Islet of Langerhans (tissue), 1 donor: ENCODE results near the gene MYL12B.
"Not testable (repeated sequence)": the region's sequence is repeated elsewhere in the genome, so short reads cannot be mapped to it uniquely, and the experiment has no call there.

ENCODE experiments used
- FAIRE-seq: peaks from one replicate; lab custom pipeline; 2011; peaks lifted over from hg19 to GRCh38; lab: Jason Lieb, UNC

Gene MYL12B

DNA sequence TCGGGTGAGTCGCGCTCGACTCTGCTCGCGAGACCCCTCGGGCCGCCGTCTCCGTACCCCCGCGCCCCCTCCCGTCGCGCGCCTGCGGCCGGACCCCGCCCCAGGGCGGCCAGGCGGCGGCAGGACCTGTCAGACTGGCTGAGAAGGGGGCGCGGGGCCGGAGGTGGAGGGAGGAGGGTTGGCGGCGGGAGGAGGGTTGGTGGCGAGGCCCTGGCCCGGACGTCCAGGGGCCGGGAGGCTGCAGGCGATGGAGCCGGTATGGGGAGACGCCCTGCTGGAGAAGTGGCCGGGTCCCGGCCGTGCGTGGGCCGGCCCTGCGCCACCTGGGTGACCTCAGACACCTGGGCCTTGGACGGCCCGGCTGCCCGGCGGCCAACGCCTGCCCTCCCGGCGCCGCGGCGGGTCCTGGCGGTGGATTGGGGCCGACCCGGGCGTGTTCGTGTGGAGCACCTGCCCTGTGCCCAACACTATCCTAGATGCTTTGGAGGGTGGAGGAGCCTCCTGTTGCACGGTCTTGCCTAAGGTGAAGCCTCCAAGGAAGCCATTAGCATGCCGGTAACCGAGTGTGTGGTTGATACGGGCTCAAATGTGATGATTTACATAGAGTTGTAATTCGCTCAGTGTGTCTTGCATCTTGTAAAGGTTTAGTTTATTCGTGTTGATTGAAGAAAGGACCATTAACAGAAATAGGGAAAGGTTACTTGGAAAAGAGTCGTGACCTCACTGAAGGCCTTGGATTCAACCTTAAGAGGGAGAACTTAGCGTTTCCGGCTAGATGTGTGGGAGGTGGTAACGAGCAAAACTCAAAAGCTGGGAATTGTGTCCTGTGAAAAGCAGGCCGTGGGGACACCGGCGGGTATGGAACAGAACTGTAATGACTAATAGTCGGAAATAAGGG lies 550 bp downstream of the MYL12B start:
- FAIRE-seq: no peak

DNA sequence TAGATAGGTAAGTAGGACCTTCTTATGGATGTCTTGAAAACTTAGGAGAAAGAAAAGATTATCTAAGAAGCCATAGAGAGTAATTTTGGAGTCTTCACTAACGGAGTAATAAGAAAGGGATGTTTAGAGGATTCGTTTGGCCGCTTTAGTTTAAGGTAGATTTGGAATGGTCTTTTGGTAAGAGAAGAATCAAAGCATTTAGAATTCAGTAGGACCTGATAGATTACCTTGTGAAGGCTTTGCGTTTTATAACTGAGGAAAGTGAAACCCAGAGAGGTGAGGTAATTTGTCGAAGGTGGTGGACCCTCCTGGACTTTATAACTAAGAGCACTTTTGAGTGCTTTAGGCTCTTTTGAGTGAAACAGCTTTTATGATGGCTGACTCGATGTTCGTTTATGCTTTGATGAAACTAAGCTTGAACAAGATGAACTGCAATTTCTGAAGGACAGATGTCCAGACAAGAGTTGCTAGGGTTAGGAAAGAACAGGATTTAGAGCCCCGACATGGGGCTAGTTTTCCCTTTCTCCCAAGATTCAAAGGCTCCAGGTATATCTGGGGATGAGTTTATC lies 1.3 kb downstream of the MYL12B start:
- FAIRE-seq: no peak

DNA sequence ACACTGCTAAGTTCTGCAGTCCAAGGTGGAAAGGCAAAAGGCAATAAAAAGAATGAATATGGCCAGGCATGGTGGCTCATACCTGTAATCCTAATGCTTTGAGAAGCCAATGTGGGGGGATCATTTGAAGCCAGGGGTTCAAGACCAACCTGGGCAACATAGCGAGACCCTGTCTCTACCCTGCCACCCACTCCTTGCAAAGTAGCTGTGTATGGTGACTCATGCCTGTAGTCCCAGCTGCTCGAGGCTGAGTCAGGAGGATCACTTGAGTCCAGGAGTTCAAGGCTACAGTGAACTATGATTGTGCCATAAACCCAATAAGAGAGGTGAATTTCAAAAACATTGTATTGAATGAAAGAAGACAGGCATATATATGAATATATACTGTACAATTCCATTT lies 2.4 kb downstream of the MYL12B start:
- FAIRE-seq: no peak

DNA sequence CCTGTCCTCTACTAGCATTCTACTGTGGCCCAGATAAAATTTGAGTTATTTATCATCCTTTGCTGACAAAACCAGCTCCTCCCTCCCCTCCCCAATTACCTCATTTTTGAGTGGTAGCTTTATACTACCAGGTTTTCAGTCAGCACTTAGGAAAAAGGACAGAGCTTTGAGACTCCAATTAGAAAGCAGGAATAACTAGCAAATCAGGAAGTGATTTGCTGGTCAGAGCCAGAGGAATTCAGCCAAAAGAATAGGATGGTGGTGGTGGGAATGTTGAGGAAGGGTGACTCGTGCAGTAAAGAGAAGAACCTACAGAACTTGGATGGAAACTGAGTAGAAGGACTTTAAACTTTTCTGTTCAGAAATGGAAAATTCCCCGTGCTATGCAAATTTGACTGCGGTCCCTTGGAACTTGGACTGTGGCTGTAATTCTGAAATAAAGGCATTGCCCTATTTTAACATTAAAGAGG lies 3.7 kb downstream of the MYL12B start:
- FAIRE-seq: no peak

DNA sequence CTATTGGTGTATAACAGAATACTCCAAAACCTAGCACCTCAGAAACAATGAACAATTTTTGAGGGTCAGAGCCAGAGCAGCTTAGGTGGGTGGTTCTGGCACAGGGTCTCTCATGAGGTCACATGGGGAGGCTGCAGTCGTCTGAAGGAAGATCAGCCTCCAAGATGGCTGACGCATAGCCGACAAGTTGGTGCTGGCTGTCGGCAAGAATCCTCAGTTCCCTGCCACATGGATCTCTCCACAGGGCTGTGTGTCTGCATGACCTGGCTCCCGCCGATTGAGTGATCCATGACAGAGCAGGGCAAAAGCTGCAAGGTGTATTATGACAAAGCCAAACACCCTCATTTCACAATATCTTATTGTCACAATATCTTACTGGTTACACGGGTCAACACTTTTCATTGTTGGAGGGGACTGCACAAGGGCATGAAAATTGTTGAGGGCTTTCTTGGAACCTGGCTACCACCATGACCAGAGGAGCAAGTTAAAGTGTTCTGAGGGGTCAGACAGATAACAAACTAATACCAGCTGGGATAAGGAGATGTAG lies 4.2 kb downstream of the MYL12B start:
- FAIRE-seq: no peak

DNA sequence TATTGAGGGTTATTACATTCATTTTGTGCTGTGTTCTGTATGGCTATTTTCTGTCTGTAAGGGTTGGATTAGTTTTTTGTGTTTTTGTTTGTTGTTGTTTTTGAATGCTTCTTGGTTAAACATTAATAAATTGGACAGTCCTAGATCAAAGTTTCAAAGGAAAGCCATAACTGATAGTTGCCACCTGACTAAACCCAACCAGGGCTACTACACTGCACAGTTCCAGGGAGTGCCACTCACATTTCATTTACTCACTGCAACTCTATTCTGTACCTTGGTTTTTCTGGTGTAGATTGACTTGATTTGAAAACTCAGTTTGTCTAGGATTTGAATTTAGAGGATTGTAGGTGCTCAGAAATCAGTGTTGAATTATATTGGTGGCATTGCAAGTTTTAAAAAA lies 6.4 kb downstream of the MYL12B start:
- FAIRE-seq: no peak

DNA sequence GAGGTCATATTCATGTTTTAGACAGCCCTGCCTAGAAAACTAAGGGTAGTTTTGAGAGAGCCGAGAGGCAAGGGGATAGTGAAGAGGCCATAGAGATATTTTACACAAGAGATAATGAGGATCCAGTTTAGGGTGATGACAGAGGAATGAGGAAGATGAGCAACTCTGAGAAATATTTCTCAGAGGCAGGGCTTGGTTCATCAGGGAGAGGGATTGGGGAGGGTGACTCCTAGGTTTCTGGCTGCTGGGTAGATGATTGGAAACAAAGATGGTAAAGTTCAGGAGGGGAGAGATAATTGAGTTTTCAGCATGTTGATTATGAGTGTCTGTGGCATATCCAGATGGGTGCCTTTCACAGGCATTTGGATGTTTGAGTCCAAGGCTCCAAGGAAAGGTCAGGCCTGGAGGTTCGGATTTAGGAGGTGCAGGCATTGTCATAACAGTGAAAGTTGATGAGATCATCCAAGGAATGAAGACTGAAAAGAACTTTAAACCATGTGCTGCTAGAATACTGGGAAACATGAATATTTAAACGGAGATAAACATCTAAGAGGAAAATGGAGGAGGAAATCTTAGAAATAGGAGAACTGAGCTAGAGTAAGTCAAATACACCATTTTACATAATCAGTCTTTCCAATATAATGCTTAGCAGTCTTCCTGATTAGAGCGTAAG lies 7.4 kb downstream of the MYL12B start:
- FAIRE-seq: no peak

DNA sequence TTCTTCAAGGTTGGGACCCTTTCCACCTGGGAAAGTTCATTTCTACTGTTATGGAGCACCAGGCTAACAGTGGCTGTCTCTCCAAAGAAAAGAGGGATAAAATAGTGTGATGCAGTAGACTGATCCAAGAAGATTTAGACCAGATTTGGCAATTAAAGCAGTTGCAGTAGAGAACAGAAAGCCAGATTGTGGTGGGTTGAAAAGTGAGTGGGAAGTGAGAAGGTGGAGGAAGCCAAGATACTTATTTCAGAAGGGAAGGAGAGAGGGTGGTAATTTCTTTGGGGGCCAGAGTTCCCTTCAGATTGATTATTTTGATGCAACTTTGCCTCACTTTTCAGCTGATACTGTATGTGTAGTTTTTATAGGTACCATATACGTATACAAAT lies 8.0 kb downstream of the MYL12B start:
- FAIRE-seq: no peak

DNA sequence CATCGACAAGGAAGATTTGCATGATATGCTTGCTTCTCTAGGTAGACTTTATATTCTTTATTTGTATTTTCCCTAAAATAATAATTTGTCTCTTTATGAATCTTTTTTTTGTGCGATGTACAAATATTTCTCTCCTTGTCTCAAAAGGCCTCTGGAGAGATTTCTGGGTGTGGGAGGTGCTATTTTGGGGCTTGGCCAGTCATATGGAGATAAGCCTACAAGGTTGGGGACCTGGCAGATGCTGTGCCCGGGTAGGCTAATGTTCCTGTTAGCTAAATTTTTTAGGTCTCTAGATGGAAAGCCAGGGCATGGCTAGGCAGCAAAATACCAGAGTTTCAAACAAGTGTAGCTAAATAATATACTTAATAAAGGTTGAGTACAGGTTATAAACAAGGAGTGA lies 11.1 kb downstream of the MYL12B start:
- no peak for FAIRE-seq

DNA sequence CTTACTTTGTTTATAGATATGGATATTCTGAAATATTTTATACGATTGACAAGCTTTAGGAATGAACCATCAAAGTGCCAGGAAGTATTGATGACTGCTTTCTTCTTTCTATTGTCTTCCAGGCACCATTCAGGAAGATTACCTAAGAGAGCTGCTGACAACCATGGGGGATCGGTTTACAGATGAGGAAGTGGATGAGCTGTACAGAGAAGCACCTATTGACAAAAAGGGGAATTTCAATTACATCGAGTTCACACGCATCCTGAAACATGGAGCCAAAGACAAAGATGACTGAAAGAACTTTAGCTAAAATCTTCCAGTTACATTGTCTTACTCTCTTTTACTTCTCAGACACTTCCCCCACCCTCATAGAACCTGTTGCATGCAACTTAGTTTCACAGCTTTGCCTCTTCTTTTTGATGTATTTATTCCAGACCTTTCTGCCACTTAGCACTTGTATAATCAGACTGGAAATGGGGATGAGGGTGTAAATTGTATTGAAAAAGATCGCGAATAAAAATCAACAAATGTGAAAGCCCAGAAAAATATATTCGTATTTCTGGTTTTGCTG lies 15.8 kb downstream of the MYL12B start:
- FAIRE-seq: not testable (repeated sequence)

DNA sequence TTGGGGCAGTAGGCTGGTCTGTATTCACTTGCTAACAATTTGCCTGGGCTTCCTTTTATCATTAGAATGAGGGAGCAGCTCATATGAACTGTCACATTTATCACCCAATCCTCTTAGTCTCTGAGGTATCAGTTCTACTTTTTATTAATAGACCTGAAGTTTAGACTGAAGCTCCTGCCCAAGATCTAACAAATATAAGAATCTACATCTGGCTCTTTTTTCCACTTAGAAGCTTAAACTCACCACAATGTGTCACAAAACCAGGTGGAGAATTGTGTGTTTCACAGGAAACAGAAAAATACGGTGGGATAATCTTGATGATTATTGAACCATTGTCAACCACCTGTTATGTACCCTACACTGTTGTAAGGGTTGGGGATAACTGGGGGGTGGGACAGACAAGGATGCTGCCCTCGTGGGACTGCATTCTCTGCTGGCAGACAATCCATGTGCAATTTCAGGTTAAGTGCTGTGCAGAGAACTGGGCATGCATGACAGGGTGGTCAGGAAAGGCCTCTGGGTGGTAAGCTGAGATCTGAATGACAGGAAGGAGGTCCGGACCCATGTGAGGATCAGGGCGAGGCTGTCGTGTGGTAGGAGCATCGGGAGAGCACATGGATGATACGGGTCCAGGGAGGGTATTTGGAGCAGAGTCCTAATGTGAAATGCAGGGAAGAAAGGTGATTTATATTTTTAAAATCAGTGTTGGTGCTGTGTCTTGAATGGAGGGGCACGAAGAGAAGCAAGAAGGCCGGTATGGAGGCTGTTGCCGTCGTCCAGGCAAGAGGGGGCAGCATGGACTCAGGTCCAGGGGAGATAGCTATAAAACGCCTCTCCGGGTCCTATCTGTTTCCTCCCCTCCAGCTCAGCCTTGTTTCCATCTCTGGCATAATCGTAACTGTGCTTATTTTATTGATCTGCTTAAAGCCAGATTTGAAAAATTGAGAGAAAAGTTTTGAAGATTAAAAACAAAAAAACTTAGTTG lies 17.6 kb downstream of the MYL12B start:
- no peak for FAIRE-seq

DNA sequence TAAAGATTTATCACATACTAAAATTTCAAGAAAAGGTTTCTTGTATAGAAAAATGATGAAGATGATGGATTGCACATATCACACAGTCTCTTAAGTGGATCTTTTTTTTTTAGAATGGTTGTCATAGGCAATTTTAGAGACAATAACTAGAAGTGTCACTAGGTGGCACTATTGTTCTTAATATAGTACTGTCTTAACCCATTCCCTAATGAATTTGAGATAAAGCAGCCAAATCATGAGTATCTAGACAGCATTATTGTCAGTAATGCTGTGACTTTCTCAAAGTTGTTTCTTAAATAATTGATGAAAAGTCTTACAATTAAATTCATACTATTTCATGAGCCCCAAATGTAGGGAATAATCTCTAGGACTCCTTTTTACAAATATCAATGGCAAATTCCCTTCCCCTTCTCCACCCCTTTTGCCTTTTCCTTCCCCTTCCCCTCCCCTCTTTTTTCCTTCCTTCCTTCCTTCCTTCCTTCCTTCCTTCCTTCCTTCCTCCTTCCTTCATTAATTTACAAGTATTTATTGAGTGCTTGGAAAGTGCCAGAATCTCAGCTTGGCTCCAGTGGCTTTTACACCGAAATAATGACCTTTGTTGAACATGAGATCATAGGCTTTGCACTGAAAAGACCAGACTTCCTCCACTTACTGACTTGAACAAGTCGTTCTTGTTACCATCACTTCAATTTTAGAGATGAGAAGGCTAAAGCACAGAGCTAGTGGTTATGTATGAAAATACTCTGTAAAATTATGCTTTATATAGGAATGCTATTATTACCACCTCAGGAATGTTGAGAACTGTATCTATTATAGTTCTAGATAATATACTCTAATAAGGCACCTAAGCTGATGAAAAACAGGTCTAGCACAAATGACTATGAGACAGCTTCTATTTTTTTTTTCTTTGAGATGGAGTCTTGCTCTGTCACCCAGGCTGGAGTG lies 19.8 kb downstream of the MYL12B start:
- peak; percentile 88 for FAIRE-seq

DNA sequence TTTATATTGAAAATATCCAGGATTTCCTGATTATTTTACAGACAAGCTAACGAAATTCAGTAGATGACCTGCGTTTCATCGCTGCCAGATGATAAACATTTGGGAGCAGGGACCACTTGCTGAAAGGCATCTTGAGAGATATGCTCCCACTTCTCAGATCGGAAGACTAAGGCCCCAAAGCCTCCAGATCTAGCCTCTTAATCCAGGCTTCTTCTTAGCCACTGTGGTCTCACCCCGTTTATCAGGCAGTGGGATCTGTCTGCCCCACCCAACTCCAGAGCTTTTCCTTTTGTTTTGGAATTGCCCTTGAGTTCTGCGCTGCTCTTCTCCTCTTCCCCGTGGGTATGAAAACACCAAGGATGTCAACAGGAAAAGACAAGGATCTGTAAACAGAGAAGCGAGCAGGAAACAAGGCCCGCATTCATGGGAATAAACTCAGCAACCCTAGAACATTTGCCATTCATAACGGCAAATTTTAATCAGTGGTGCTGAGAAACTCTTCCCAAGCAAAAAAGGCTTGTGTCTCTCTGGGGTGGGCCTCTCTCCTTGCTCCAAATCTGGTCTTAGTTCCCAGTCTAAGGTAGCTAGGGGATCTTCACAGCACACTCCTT lies 21.4 kb downstream of the MYL12B start:
- no peak for FAIRE-seq

DNA sequence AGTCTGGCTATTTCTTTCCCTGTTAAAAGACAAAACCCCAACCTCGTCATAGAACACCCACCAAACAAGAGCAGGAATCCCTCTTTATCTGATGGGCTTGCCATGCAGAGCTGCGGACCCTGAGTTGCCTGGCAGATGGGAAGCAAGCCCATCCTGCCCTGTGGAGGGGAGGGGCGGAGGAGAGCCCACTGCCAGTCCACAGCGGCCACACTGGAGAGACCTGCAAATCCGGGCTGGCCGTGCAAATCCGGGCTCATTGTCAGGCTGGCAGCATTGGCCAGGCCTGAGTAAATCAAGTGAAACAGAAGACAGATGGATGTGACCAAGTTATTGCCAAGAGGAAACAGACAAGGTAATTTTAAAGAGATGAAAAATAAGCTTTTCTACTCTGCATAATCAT lies 22.0 kb downstream of the MYL12B start:
- no peak for FAIRE-seq

DNA sequence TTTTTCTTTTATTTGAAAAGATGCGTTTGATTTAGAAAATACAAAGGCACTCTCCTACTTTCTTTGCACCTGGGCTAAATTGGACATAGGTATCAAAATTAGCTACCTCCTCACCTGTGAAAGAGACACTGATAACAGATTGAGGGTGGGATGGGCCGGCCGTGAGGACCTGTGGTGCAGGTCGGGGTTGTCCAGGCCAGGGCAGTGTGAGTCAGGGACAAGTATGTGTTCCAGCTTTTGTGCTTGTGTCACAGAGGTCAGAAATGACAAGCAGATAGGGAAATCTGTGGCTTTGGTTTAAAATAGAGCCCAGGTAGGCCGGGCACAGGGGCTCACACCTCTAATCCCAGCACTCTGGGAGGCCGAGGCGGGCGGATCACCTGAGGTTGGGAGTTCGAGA lies 22.6 kb downstream of the MYL12B start:
- FAIRE-seq: no peak

DNA sequence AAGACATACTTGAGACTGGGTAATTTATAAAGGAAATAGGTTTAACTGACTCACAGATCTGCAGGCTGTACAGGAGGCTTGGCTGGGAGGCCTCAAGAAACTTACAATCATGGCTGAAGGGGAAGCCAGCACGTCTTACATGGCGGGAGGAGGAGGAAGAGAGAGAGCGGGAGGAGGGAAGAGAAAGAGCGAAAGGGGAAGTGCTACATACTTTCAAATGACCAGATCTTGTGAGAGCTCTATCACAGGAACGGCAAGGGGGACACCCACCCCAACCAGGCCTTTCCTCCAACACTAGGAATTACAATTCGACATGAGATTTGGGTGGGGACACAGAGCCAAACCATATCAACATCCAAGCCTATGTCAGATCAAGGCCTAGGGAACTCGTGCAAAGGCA lies 24.2 kb downstream of the MYL12B start:
- FAIRE-seq: no peak

DNA sequence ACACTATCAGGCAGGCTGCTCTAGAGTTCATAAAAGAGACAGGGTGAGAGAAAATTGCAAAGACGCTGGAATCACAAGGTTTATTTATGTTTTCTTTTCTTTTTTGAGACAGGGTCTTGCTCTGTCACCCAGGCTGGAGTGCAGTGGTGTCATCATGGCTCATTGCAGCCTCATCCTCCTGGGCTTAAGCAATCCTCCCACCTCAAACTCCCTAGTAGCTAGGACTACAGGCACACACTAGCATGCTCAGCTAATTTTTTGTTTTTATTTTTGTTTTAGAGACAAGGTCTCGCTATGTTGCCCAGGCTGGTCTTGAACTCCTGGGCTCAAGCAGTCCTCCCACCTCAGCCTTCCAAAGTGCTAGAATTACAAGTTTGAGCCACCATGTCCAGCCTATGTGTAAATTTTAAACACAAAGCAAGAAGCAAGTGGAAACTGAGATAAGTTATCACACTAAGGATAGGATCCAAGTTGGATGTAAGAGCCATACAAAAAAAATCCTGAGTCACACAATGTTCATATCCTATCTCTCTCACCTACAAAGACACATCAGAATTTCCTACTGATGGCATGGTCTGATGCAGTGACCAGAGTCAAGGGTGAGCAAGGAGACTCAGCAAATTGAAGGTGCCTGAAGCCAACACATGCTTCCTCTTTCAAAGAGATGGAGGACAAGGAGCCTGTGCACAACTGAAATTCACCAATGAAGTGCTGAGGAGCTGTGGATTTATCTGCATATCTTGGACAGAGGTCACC lies 31.4 kb downstream of the MYL12B start:
- FAIRE-seq: no peak

DNA sequence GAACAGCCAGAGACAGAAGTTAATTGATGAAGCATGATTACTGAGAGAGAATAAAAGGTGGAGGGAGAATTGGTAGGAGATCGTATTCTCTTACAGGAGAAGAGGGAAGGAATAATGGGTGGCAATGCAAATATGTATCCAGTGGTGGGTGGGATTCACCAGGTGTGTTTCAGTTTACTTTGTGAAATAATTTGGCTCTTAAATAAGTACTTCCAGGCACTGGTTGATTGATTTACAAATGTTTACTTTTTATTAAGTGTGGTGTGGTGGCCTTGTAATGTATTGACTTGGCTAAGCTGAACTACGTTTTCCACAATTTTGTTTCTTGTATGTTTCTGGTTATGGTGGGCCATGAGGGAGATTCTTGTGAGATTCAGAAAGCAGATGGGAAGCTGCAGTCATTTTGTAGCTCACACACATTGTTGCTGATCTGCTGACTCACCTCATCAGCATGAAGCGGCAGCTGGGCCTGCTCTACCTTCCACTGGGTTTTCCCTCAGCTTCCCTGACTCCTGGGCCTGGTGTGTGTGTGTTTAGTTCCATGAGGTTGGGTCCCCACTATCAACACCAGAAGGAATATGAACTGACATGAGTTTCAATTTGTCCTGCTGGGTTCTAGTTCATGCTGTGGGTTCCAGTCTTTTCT lies 32.6 kb downstream of the MYL12B start:
- no peak for FAIRE-seq
